Measurements from ENCODE around the gene TRMT6.
A peak's percentile ranks its signal among the peaks of the same experiment; 100 is the strongest.

Gene TRMT6, protein sequence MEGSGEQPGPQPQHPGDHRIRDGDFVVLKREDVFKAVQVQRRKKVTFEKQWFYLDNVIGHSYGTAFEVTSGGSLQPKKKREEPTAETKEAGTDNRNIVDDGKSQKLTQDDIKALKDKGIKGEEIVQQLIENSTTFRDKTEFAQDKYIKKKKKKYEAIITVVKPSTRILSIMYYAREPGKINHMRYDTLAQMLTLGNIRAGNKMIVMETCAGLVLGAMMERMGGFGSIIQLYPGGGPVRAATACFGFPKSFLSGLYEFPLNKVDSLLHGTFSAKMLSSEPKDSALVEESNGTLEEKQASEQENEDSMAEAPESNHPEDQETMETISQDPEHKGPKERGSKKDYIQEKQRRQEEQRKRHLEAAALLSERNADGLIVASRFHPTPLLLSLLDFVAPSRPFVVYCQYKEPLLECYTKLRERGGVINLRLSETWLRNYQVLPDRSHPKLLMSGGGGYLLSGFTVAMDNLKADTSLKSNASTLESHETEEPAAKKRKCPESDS

DNA sequence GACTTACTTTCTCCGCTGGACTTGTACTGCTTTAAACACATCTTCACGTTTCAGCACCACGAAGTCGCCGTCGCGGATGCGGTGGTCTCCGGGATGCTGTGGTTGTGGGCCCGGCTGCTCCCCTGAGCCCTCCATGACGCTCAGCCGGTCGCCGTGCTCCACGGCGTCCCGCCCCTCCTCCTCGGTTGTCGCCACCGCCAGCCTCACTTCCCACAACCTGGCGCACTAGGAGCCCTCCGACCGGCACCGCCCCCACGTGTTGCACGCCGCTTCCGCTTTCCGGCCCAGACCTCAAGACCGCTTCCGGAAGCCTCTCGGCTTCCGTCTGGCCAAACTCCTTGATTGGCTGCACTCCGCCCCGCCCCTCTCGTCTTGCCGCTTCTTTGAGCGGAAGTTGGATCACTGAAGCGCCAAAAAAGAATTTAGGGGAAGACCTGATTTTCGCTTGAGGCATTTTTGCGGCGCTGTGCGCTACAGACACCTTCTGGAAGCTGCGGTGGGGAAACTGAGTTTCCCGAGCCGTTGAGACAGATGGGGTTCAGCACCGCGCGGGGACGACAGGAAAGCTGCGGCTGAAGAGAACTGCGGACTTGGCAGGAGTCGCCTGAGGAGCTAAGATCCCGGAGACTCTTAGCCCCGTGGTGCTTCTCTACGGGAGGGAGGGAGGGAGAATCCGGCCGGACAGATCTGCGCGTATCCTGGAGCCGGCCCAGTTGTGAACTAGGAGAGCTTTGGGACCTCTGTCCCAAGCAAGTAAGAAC is at the start of gene TRMT6, which contains the start of gene MCM8:
TSS of gene TRMT6 (minus strand) at position 263 of the 761 bp plus-strand sequence. CDS start at position 135, 128 bp downstream.
TSS of gene MCM8 (plus strand) at position 382 of the 761 bp plus-strand sequence. CDS start 1,364 bp downstream, outside the sequence.
- DNase-seq (ENCODE audit: low spot score) = peak; percentile 94

DNA sequence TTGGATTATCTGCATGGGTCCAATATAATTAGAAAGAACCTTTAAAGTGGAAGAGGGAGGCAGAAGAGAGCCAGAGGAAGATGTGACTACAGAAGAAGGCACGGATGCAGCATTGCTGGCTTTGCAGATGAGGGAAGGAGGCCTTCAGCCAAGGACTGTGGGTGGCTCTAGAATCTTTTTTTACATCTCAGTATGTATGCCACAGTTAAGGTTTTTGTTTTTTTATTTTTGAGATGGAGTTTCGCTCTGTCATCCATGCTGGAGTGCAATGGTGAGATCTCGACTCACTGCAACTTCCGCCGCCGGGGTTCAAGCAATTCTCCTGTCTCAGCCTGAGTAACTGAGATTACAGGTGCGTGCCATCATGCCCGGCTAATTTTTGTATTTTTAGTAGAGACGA is 49.5 kb upstream of the TRMT6 start:
- no peak for DNase-seq (ENCODE audit: low spot score)

DNA sequence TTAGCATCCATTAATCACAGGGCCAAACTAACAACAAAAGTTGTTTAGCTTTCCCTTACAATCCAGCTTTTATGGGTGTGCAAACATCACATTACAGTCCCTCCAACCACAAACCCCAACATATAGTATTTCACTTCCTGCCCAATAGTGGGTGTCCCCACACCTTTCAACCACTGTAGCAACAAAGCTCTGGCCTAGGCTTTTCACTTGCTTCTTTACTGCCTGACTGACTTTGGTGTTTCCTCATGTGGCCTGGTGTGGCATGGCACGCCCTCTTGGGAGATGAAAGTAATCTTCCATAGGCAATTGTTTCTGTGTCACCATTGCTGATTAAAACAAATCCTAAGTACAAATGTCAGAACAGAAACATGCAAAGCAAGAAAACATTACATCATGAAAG is 46.4 kb upstream of the TRMT6 start:
- peak; percentile 49 for DNase-seq (ENCODE audit: low spot score)

DNA sequence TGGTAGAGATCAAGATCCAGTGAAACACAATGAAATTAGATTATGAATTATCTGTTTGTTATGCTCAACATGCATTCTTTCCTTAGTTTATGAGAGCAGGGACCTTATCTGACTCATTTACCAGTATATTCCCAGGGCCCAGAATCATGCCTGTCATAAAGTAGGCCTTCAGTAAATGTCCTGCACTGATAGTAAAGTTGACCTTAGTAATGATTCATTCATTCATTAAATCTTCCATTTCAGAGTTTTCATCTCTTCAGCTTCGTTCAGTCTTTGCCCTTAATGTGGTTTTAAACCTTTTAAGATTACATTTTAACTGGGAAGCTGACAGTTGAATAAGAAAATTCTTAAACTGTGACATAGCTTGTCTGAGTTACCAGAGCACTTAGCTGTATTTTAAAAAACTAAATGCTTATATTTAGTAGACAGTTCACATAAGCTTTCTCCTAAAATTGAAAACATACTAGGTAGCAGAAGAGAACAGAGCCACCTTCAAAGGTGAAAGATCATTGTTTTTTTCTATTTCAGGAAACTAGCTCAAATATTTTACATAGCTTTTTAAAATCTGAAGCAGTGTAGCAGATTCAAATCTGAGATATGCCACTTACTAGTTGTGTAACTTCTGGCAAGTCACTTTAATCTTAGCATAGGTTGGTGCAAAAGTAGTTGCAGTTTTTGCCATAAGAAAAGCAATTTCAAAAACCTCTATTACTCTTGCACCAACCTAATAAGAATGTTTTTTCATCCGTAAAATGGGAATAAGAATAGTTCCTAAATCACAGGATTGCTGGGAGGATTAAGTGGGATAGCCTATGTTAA is 41.5 kb upstream of the TRMT6 start:
- no peak for DNase-seq (ENCODE audit: low spot score)

DNA sequence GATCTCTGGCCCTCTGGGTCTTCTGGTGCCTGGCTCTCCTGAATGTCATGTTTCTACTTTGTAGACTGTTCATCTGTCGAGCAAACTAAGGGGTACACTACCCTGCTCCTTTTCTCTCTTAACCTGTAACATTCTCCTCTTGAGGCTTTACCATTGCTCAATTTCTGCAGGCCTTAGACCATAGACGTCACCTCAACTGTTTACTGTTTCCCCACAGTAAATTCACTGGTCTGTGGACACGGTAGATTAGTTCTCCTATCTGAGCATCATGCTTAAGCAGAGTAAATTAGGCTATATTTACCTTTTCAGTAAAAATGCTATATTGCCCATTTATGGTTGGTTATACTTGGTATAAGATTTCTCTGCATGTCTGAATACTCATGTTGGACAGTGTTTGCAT is 40.6 kb upstream of the TRMT6 start:
- DNase-seq (ENCODE audit: low spot score) = no peak

DNA sequence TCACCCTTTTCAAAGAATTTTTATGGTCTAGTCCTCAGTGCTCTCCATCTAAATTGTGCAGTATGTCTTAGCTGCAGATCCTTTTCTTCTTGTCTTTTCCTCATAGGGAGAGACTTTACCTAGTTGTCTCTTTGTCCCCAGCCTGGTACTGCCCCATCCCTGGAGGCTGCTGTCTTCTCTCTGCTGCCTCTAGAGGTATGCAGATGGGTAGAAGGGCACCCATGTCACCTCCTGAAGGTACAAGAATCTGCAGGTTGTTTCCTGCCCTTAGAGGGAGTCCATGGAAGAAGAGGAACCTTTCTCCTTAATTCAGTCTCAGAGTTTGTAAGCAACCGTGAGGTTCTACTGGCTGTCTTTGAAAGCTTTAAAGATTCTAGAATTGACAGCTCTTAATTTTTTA is 39.2 kb upstream of the TRMT6 start:
- no peak for DNase-seq (ENCODE audit: low spot score)

DNA sequence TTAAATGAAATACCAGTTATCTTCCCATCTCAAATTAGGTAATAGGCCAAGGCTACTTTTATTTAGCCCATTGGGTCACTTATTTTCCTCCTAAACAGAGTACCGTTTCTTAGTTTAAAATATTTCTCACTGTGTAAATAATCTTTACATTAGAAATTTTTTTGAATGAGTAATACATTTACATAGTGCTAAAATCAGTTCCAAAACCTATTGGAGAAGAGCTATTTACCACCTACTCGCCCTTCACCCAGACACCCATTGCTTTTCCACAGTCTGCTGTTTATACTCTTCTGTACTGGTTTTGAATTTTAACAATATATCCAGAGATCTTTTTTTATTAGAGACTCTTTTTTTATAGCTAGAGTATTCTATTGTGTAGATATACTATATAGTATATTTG is 37.0 kb upstream of the TRMT6 start:
- DNase-seq (ENCODE audit: low spot score) = no peak

DNA sequence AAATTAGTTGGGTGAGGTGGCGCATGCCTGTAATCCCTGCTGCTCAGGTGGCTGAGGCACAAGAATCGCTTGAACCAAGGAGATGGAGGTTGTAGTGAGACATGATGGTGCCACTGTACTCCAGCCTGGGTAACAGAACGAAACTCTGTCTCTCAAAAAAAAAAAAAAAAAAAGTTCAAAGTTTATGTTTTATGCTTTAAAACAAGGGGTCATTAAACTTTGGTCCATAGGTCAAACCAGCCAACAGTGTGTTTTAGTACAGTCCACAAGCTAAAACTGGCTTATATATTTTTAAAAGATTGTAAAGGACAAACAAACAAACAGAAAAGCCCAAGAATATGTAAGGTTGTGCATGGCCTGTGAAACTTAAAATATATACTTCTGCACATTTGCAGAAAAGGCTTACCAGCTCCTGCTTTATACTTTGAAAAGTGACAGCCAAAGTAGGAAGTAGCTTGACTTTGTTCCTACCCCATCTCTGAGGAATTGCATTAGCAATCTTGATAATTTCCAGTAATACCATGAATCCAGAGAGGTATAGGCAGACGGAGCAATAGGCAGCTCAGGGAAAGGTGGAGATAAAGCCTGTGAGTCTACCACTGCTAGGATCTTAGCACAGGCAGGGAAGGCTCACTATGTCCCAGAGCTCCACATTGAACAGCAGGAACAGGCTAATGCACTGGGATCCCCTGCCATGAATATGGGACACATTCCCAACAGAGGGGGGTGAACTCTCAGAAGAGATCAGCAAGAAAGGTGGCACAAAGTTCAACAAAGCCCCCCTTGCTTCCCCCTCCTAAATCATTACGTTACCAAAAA is 30.6 kb upstream of the TRMT6 start:
- DNase-seq (ENCODE audit: low spot score) = no peak

DNA sequence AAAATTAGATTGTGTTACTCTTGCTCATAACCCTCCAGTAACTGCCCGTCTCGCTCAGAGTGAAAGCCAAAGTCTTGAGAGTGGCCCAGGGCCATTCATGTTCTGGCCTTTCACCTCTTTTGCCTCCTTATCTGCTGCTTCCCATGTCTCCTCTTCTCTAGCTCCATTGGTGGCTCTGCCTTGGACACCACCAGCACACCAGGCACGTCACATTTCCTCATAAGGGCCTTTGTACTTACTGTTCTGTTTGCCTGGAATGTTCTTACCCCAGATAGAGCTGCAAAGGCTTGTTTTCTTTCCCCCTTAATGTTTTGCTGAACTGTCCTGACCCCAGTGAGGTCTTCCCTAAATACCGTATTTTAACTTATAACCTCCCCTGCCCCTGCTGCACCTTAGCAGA is 29.5 kb upstream of the TRMT6 start:
- DNase-seq (ENCODE audit: low spot score) = no peak

DNA sequence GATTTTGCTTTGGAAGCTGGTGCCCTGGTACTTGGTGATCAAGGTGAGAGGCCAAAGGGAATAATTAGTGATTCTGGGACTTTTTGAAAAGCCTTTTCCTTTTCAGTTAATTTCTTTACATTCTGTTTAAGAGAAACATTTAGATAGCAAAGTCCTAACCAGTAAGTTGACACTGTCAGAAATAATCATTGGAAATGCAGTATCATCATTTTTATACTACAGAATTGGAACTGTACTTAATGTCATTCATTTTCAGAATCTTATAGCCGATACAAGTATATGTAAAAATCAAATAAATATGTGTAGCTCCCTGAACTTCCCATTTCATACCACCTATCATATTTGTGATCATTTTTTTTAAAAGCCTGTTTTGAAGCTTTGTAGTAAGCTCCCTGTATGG is 27.6 kb upstream of the TRMT6 start:
- DNase-seq (ENCODE audit: low spot score) = no peak

DNA sequence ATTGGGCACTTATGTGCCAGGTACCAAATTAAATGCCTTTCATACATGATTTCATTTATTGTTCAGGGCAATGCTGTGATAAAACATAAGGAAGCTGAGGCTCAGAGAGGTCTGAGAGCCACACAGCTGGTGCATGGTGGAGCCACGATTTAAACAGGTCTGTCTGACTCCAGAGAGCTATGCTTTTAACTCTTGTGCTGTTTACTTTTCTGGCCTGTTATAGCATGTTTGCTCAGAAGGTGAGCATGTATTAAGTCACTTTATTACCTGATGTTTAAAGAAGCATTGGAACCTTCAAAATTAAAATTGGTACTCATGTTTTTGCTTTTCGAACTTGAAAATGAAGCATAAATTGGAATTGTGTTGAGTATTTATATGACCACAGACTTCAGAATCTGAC is 26.9 kb upstream of the TRMT6 start:
- DNase-seq (ENCODE audit: low spot score) = no peak

DNA sequence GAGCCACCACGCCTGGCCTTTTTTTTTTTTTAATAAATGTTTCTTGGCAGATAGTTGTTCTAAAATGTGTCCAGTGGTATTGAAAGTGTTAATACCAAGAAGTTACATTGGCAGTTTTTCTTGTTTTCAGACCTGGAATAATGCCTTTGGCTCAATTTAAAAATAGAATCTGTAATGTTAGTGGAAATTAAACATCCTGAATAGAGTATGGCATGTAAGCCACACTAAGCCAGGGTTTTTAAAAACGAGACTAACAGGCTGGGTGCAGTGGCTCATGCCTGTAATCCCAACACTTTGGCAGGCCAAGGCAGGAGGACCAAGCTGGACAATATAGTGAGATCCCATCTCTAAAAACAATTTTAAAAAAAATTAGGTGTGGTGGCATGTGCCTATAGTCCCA is 25.4 kb upstream of the TRMT6 start:
- DNase-seq (ENCODE audit: low spot score) = no peak

DNA sequence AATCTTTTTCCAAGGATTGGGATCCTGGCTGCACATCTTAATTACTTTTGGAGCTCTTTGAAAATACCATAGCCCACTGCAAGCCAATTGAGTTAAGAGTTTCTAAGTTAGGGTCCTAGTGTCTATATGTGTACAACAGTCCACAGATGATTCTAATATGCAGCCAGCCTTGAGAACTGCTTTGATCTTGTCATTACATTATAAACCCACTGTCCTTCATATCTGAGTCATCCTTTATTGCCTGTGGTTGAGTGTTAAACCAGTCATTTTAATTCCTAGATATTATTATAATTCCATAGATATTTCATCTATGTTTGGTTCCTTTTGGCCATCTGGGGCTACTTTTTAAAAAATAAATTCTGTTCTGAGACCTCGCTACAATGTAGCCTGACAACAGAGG is 24.2 kb upstream of the TRMT6 start:
- no peak for DNase-seq (ENCODE audit: low spot score)

DNA sequence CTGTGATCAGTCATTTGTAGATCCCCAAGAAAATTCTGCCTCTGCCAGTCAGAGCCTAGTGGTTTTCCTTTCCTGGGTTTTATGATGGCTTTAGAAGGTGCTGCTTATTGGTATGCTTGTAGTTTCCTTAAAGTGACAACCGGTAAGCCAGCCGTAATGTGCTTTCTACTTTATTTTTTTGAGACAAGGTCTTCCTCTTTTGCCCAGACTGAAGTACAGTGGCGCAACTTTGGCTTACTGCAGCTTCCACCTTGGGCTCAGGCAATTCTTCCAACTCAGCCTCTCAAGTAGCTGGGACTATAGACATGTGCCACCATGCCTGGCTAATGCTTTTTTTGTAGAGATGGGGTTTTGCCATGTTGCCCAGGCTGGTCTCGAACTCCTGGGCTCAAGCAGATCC is 23.6 kb upstream of the TRMT6 start:
- no peak for DNase-seq (ENCODE audit: low spot score)

DNA sequence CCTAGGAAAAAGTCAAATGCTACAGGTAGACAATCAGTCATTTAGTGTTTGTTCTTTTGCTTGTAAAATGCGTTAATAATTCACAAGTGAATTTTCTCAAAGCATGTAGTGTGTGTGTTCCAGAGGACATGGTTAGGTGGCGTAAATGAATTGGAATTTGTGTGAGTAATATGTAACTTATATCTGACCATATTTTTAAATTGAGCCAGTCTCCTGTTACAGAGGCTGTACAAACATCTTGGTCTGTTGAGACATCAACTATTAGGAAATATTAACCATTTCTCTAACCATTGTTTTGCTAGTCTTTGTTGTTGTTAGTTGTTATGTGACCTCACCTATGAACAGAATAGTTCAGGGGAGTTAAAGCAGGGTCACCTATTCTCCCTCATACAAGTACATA is 22.8 kb upstream of the TRMT6 start:
- DNase-seq (ENCODE audit: low spot score) = no peak

DNA sequence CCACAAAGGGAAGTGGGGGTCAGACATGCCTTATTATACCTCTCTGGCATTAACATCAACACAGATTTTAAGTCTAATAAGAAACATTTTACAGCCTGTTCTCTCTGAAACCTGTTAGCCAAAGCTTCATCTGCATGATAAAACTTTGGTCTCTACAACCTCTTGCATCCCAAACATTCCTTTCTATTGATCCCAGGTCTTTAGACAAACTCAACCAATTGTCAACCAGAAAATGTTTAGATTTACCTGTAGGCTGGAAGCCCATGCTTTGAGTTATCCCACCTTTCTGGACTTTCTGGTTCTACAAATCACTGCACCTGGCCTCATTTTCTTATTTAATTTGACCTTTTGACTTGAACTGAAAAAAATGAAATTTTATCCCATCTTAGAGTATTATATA is 20.9 kb upstream of the TRMT6 start:
- no peak for DNase-seq (ENCODE audit: low spot score)

DNA sequence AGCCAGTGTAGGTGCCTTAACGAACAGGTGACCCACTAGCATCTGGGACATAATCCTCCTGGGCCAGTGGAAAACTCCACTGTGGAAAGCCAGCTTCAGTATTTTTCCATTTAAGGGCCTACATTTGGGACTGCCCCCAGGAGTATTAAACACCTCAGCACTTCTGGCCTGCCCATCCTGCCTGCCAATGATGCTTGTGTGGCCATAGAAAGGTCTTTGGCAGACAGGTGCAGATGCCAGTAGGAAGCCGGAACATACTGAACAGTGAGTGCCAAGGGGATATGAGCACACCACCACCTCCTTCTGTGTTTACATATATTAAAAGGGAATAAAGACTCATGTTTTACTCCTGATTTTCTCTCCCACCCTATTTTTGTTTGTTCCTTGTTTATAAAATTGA is 20.0 kb upstream of the TRMT6 start:
- DNase-seq (ENCODE audit: low spot score) = no peak

DNA sequence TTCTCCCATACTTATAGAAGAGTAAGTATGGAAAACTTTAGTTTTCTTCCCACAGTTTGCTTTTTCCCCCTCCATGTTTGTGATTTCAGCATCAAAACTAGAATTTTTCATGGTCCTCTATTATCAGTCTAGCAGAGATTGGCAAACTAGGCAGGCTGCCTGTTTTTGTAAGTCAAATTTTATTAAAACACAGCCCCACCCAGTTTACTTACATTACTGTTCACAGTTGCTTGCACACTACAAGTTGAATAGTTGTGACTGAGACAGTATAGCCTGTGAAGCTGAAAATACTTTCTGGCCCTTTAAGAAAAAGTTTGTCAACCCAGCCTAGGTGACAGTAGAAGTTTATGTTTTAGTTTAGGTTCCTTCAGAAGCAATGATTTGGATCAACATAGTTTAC is 19.6 kb upstream of the TRMT6 start:
- DNase-seq (ENCODE audit: low spot score) = no peak

DNA sequence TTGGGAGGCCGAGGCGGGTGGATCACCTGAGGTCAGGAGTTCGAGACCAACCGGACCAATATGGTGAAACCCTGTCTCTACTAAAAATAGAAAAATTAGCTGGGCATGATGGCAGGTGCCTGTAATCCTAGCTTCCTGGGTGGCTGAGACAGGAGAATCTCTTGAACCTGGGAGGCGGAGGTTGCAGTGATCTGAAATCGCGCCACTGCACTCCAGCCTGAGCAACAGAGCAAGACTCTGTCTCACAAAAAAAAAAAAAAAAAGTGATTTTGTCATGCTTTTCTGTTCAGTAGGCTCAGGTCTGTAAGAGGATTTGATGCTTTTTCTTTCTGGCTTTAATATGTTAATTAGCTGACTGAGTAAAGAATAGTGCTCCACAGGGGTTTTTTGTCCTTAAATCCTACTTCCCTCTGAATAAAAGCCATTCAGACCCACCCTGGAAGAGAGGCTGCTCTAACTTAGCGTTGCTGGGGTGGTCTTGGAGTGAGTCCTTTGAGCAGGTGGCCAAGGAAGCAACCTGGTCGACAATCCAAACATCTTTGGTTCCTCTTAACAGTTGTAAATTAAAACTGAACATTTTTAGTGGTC is 19.1 kb upstream of the TRMT6 start:
- DNase-seq (ENCODE audit: low spot score) = no peak

DNA sequence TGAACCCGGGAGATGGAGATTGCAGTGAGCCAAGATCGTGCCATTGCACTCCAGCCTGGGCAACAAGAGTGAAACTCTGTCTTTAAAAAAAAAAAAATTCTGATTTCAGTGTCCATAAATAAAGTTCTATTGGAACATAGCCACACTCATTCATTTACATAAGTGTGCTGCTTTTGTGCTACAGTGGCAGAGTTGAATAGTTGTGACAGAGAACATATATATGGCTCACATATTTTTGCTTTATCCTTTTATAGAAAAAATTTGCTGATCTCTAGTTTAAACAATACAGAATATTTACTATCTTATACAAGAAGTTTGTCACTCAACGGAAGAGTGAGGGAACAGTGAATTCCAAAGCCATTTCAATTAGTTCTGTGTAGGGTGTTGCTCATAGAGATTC is 18.1 kb upstream of the TRMT6 start:
- DNase-seq (ENCODE audit: low spot score) = no peak

DNA sequence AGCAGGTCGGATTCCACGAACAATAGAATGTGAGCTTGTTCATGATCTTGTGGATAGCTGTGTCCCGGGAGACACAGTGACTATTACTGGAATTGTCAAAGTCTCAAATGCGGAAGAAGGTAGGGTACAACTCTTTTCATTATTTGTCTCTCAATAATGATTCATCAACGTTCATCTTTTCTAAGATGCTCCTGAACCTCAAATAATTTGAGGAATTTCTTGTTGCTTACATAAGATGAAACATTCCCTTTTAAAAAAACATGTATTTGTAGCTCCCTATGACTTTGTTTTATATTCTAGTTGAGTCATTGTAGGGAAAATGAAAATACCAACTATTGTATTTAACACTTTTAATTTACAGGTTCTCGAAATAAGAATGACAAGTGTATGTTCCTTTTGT is 17.1 kb upstream of the TRMT6 start:
- DNase-seq (ENCODE audit: low spot score) = no peak

Data from CD4-positive, alpha-beta T cell treated with Interleukin-6 at 100 ng/mL for 8 hours (primary cell).